ENCODE results near the gene LSM14A. TPM values are rescaled to one million over a fixed set of nuclear protein-coding genes. Genes with fewer than 3 reads are reported as not detected.

LSM14A gene
- total RNA-seq, 1 experiment from 2014 or later = 161 TPM

DNA sequence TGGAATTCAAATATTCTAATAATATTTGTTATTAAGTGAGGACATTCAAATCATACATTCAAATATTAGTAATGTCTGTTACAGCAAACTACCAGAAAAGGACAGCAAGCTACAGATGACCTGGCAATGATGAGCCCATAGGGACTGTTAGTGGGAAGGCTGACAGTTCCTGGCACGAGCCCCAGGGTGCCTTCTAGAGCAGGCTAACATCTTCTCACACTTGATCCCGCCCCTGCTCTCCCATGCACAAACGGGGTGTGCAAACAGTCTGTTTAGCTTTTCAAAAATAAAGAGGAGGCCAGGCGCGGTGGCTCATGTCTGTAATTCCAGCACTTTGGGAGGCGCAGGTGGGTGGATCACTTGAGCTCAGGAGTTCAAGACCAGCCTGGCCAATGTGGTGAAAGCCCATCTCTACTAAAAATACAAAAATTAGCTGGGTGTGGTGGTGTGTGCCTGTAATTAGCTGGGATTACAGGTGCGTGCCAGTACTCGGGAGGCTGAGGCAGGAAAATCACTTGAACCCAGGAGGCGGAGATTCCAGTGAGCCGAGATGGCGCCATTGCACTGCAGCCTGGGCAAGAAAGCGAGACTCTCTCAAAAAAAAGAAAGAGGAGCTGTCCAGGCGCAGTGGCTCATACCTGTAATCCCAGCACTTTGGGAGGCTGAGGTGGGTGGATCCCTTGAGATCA is 72.5 kb downstream of the LSM14A start (continued):
- no peak for TF ChIP-seq ZNF121 (CRISPR knock-in tag; IDR thresholded peaks at IDR 0.05)
- no peak for TF ChIP-seq ZNF396 (CRISPR knock-in tag; IDR thresholded peaks at IDR 0.05; ENCODE audit: borderline replicate concordance)

DNA sequence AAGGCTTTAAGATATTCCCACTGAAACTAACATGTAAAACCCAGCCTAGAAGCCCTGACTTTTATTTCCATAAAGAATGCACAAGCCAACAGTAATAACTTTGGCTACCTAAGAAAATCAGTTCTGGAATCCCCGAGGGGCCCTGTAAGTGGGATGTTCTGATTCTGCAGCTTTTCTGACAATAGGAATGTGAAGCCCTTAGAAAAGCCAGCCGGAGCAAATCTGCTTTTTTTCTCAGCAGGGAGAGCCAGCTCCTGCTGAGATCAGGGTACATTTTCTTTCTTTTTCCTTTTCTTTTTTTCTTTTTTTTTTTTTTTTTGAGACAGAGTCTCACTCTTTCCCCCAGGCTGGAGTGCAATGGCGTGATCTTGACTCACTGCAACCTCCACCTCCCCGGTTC is 74.0 kb downstream of the LSM14A start:
- no peak for ATAC-seq
- TF ChIP-seq, protein P1, sequence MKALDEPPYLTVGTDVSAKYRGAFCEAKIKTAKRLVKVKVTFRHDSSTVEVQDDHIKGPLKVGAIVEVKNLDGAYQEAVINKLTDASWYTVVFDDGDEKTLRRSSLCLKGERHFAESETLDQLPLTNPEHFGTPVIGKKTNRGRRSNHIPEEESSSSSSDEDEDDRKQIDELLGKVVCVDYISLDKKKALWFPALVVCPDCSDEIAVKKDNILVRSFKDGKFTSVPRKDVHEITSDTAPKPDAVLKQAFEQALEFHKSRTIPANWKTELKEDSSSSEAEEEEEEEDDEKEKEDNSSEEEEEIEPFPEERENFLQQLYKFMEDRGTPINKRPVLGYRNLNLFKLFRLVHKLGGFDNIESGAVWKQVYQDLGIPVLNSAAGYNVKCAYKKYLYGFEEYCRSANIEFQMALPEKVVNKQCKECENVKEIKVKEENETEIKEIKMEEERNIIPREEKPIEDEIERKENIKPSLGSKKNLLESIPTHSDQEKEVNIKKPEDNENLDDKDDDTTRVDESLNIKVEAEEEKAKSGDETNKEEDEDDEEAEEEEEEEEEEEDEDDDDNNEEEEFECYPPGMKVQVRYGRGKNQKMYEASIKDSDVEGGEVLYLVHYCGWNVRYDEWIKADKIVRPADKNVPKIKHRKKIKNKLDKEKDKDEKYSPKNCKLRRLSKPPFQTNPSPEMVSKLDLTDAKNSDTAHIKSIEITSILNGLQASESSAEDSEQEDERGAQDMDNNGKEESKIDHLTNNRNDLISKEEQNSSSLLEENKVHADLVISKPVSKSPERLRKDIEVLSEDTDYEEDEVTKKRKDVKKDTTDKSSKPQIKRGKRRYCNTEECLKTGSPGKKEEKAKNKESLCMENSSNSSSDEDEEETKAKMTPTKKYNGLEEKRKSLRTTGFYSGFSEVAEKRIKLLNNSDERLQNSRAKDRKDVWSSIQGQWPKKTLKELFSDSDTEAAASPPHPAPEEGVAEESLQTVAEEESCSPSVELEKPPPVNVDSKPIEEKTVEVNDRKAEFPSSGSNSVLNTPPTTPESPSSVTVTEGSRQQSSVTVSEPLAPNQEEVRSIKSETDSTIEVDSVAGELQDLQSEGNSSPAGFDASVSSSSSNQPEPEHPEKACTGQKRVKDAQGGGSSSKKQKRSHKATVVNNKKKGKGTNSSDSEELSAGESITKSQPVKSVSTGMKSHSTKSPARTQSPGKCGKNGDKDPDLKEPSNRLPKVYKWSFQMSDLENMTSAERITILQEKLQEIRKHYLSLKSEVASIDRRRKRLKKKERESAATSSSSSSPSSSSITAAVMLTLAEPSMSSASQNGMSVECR (CRISPR knock-in tag; IDR thresholded peaks at IDR 0.05; ENCODE audit: borderline replicate concordance) = no peak
- TF ChIP-seq, protein P2, sequence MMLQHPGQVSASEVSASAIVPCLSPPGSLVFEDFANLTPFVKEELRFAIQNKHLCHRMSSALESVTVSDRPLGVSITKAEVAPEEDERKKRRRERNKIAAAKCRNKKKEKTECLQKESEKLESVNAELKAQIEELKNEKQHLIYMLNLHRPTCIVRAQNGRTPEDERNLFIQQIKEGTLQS (CRISPR knock-in tag; conservative IDR thresholded peaks at IDR 0.05) = no peak
- TF ChIP-seq FOXK1 (CRISPR knock-in tag; IDR thresholded peaks at IDR 0.05) (no peak), HMGA2 (CRISPR knock-in tag; IDR thresholded peaks at IDR 0.05) (no peak), SOX15 (CRISPR knock-in tag; IDR thresholded peaks at IDR 0.05) (no peak), RORB (CRISPR knock-in tag; IDR thresholded peaks at IDR 0.05) (no peak), TEAD4 (CRISPR knock-in tag; IDR thresholded peaks at IDR 0.05) (no peak), ZNF396 (CRISPR knock-in tag; IDR thresholded peaks at IDR 0.05; ENCODE audit: borderline replicate concordance) (no peak), ZNF219 (CRISPR knock-in tag; IDR thresholded peaks at IDR 0.05; ENCODE audit: borderline replicate concordance) (no peak), MYBL2 (CRISPR knock-in tag; IDR thresholded peaks at IDR 0.05) (no peak)
- TF ChIP-seq, protein P3, sequence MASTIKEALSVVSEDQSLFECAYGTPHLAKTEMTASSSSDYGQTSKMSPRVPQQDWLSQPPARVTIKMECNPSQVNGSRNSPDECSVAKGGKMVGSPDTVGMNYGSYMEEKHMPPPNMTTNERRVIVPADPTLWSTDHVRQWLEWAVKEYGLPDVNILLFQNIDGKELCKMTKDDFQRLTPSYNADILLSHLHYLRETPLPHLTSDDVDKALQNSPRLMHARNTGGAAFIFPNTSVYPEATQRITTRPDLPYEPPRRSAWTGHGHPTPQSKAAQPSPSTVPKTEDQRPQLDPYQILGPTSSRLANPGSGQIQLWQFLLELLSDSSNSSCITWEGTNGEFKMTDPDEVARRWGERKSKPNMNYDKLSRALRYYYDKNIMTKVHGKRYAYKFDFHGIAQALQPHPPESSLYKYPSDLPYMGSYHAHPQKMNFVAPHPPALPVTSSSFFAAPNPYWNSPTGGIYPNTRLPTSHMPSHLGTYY (CRISPR knock-in tag; IDR thresholded peaks at IDR 0.05) = no peak
- TF ChIP-seq, protein P4, sequence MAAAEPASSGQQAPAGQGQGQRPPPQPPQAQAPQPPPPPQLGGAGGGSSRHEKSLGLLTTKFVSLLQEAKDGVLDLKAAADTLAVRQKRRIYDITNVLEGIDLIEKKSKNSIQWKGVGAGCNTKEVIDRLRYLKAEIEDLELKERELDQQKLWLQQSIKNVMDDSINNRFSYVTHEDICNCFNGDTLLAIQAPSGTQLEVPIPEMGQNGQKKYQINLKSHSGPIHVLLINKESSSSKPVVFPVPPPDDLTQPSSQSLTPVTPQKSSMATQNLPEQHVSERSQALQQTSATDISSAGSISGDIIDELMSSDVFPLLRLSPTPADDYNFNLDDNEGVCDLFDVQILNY (CRISPR knock-in tag; IDR thresholded peaks at IDR 0.05) = no peak
- TF ChIP-seq, protein P5, sequence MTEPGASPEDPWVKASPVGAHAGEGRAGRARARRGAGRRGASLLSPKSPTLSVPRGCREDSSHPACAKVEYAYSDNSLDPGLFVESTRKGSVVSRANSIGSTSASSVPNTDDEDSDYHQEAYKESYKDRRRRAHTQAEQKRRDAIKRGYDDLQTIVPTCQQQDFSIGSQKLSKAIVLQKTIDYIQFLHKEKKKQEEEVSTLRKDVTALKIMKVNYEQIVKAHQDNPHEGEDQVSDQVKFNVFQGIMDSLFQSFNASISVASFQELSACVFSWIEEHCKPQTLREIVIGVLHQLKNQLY (CRISPR knock-in tag; IDR thresholded peaks at IDR 0.05) = no peak
- TF ChIP-seq, protein P6, sequence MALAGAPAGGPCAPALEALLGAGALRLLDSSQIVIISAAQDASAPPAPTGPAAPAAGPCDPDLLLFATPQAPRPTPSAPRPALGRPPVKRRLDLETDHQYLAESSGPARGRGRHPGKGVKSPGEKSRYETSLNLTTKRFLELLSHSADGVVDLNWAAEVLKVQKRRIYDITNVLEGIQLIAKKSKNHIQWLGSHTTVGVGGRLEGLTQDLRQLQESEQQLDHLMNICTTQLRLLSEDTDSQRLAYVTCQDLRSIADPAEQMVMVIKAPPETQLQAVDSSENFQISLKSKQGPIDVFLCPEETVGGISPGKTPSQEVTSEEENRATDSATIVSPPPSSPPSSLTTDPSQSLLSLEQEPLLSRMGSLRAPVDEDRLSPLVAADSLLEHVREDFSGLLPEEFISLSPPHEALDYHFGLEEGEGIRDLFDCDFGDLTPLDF (CRISPR knock-in tag; IDR thresholded peaks at IDR 0.05) = no peak
- Mint-ChIP-seq H3K4me1 (peaks cover 3% of the 10 kb centered on the region; the same call in 1 of the 2 replicates), H3K9me3 (no peaks in the 10 kb centered on the region), H3K27ac (no peak overlapping the region), H3K27me3 (ENCODE audit: low read depth) (no peaks in the 10 kb centered on the region; the same call in 1 of the 2 replicates), H3K36me3 (no peaks in the 10 kb centered on the region), H3K4me3 (no peak overlapping the region)
- DNase-seq (ENCODE audit: low spot score) = no peak
- ChIA-PET CTCF (interaction anchor here (1.2 kb wide), 1 partner anchor 469 kb away, joined by 3 read pairs; no protein-coding TSS in a partner anchor), POLR2A (no interaction called here)
